IPS DF 4.7 (cell line): ENCODE results near the gene TTLL7.

Experiments
- DNase-seq: peaks from one replicate; pipeline ENCODE4 v3.0.0-alpha.2; 2013; ENCODE audit warnings: low spot score; ENCODE audit errors: extremely low read depth

The TTLL7 gene

DNA sequence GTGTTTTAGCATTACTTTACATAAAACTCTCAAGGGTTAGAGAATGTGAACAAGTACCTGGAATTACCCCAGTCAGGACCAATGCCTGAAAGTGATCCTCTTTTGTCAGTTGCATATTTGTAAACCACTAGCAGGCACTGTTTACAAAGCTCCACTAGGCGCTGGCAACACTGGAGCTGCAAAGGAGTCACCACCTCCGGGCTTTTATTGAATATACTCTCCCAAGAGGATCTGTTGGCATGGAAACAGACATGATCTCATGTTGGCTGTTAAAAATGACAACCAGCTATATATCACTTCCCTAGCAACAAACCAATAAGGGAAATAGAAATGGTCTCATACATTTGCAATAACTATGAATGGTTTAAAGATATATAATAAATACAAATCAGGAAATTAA is 116.0 kb downstream of the TTLL7 start:
- DNase-seq = no peak

GRCh38 chr1:83872515-83872914 is 126.4 kb downstream of the TTLL7 start:
- no peak for DNase-seq

DNA sequence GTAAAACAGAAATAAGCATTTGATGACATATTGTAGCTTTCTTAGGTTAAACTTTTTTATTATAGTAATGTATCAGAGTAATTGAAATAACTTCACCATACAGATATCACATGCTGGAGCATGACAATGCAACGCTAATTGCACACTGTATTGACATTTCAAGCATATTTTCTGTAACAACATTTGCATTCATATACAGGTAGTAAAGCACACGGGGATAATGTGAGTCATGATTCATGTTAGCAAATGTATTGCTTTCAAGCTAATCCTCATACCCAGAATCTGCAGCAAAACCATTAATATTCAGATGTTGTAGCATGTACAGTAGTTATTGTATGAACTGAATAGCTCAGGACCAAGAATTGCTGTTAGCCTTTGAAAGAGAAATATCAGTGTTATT is 133.9 kb downstream of the TTLL7 start:
- no peak for DNase-seq

- DNase-seq = no peak
Observed at GRCh38 chr1:83860490-83861221, 138.3 kb downstream of the TTLL7 start.

- no peak for DNase-seq
Observed at GRCh38 chr1:83857716-83858115, 141.2 kb downstream of the TTLL7 start.

DNA sequence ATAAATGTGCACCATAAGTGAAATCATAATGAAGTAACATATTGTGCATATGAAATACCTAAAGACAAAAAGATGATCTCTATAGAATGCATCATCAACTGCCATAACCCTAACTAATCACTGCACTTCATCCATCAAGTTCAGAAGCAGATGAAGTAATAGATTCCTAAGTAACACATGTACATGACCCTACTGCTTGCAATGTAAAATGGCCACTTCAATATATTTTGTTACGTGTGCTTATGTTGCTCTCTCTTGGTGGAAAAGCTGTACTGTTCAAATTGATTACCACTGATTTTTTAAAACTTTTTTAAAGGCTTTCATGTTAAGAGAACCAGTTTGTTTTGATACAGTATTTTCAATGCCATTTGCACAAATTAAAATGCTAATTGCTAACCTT is 141.8 kb downstream of the TTLL7 start:
- DNase-seq = no peak

- DNase-seq = no peak
Observed at GRCh38 chr1:83856381-83856780, 142.6 kb downstream of the TTLL7 start.

GRCh38 chr1:83854456-83854855 is 144.5 kb downstream of the TTLL7 start:
- DNase-seq = no peak

DNA sequence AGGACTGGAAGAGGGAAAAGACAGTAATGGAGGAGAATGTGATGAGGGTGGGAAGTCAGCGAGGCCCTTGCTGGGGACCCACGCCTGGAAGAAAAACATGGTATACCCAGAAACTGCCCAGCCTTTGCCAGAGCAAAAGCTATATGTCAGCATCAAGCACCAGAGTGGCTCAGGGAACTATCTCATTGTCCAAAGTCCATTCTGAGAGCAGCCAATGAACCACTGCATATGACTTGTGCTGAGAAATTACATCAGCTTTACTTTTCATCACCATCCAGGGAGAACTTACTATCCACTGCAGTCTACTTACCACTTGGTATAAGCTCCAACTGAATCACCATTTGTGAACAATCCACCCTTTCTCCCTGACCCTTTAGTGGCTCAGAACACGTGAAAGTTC is 148.1 kb downstream of the TTLL7 start:
- no peak for DNase-seq

DNA sequence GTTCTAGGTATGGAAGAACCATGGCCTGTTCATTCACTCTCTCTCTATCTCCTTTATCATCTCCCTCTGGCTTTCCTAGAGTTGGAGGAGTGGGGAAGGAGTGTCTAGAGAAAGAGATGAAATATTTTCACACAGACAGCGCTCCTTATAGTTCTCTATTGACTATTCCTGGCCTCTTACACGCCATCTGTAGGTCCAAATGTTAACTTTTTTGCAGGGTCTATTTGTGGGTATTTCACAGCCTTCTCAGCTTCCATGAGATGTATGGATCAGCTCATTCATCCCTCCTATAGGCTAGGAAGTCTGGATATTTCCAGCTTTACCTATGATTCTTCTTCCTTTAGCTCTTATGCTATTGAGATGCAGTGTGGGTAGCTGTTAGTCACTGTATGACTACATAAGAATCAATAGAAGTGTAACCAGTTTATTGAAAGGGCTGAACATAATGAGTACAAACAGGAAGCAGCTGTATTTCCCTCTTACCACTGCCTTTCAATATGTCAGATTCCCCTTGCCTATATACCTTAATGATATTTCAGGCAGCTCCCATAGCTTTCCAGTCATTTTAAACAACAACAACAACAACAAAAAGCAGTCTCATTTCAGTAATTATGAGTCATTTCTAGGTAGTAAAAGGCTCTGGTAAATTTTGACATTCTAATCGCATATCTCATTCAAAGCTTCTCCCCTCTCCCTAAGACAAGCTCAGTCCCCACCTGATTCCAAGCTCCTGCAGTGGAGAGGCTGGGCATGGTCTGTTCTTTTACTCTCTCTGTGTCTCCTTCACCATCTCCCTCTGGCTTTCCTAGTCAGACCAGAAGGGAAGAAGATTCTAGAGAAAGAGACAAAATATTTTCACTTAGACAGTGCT is 149.5 kb downstream of the TTLL7 start:
- no peak for DNase-seq

GRCh38 chr1:83846138-83846537 is 152.8 kb downstream of the TTLL7 start:
- DNase-seq = no peak

- DNase-seq = no peak
Observed at GRCh38 chr1:83845437-83846071, 153.4 kb downstream of the TTLL7 start.

- DNase-seq = no peak
Observed at GRCh38 chr1:83844546-83844945, 154.4 kb downstream of the TTLL7 start.

DNA sequence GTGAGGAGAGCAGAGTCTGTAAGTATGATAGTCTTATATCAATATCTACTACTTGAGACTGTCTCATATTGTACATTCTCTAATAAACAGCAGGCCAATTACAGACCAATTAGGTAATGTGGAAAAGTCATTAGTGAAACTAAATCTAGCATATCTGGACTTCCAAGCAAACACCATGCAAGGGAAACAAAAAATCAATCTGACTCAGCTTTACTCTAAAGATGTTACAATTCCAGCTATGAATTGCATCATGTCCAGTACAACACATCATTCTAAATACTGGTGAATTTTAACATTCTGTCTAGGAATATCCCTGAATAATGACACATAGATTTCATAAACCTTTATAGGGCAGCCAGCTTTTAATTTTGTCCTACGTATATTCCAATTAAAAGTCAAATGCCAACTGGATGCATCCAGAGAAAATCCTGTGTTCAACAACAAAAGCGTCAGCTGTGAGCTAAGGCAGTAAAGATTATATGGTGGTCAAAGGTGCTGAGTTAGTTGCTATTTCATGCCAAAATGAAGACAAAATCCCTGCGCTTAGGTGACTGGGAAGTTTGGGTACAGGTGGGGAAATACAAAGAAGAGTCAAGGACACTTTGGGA is 159.3 kb downstream of the TTLL7 start:
- DNase-seq = no peak

DNA sequence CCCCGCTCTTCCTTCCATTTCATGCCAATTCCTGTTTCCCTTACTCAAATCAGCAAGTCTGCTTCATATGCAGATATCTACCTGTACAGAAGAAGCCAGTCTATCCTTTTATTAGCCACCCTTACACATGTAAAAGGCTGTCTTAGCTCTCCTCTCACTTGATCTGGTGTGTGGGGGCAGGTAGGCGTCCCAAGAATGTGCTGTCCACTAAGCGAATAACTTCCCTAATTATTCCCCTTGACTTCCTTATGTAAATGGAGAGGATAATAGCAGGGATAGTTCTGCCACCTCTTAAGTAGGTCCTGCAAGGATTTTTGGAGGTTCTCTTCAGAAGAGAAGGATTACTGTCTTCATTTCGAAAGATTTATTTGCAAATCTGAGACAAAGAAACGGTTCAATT is 160.4 kb downstream of the TTLL7 start:
- DNase-seq = no peak

- DNase-seq = no peak
Observed at GRCh38 chr1:83836543-83836942, 162.4 kb downstream of the TTLL7 start.

GRCh38 chr1:83834621-83835264 is 164.2 kb downstream of the TTLL7 start:
- DNase-seq = no peak

- no peak for DNase-seq
Observed at GRCh38 chr1:83832194-83832593, 166.7 kb downstream of the TTLL7 start.

DNA sequence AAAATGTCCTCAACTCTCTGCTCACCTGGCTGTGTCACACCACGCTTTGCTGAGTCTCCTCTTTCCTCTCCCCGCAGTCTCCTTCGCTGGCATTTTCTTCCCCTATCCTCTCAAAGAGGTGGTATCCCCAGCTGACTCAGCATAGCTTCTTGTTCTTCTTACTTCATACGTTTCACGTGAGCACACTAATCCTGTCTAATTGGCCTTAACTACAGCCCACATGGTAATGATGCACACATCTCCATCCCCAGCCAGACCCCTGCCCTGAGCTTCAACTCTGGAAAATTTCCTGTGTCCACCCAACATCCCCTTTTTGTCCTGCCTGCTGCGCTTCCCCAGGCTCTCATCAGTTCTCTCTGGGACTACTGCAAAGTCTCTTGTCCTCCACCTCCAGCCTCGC is 169.8 kb downstream of the TTLL7 start:
- DNase-seq = no peak

DNA sequence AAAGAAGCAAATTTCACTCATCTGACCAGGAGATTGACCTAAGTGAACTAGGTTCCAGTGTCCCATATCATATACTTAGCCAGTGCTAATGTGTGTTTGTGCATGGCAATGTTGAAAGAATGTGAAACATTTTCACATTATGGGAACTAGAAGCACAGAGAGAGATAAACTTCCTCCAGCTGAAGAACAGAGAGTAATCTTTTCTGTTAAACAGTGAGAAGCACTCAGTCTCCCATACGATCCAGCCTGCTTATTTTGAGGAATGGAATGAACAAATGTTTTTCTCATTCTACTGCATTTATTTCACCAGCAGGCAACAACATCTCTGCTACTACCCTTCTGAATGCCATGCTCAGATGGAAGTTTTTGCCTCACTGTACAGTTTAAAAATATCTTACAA is 170.5 kb downstream of the TTLL7 start:
- no peak for DNase-seq

DNA sequence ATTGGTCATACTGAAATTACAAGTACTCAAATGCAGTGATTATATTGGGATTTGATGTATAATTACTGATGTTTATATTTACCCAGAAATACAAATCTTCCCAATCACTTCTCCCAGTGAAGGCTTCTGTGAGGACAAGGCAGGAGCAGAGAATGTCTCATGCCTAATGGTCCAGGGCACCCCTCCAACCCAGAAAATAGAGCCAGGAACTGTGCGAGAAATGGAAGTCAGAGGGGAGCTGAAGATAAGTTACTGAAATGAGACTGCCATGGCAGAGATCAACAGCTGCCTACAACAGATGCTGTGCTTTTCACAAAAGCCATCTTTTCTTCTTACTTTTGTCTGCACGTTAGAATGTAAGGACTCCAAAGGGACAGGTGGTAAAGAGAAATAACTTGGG is 171.2 kb downstream of the TTLL7 start:
- DNase-seq = no peak
